HAP-1 (cell line): Measurements from ENCODE around the gene TMEM30A.

Experiments
- DNase-seq, 2 experiments: peaks; one replicate each; pipeline ENCODE4 v3.0.0-alpha.2; 2016 to 2020; ENCODE audit warnings: low spot score in 2 of 2
- H3K27me3 ChIP-seq: fragments of 250-450 bp; sonication (Bioruptor Pico); 2 replicates; pipeline ENCODE4 v1.5.1; 2020; ENCODE audit warnings: low read depth, mild to moderate bottlenecking, moderate library complexity
- H3K36me3 ChIP-seq: fragments of 250-450 bp; sonication (Bioruptor Pico); replicated peaks from 2 replicates; pipeline ENCODE4 v1.5.1; 2020; ENCODE audit warnings: mild to moderate bottlenecking
- H3K4me1 ChIP-seq: fragments of 250-450 bp; sonication (Bioruptor Pico); 2 replicates; pipeline ENCODE4 v1.5.1; 2020; ENCODE audit warnings: mild to moderate bottlenecking
- H3K4me3 ChIP-seq: fragments of 250-450 bp; sonication (Bioruptor Pico); 2 replicates; pipeline ENCODE4 v1.5.1; 2020; ENCODE audit warnings: mild to moderate bottlenecking, moderate library complexity
- H3K9me3 ChIP-seq: fragments of 250-450 bp; sonication (Bioruptor Pico); 2 replicates; pipeline ENCODE4 v1.5.1; 2020; ENCODE audit warnings: mild to moderate bottlenecking, moderate library complexity
- in situ Hi-C: fragments of 300-500 bp; cut with MboI; formaldehyde crosslinking; loops from 3 replicates; pipeline ENCODE4 v1.14.3; 2020; ENCODE audit warnings: low sequenced_read_pairs, inconsistent platforms, mixed read lengths

Gene TMEM30A

DNA sequence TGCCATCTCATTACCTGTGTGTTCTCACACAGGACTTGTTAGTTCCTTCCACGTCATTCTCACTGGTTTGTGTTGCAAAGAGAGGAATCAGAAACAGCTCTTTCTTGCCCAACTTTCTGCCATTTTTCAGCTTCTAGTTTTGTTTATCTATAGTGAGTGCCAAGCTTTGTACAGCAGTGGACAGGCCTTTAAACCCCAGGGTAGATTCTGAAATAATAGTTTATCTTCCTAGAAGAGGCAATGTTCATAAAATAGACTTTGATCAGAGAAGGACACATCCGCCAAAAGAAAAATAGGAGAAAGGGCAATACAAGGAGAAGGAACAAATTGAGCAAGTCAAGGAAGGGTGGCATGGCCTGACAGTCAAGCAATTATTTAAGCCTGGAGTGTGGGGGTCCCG lies 17.7 kb upstream of the TMEM30A start:
- Histone ChIP-seq H3K4me1 (peaks cover 7% of the 10 kb centered on the region), H3K9me3 (no peaks in the 10 kb centered on the region), H3K27me3 (no peaks in the 10 kb centered on the region), H3K36me3 (no peaks in the 10 kb centered on the region), H3K4me3 (no peak overlapping the region)
- no peak for DNase-seq
- in situ Hi-C loops: no loop called here

DNA sequence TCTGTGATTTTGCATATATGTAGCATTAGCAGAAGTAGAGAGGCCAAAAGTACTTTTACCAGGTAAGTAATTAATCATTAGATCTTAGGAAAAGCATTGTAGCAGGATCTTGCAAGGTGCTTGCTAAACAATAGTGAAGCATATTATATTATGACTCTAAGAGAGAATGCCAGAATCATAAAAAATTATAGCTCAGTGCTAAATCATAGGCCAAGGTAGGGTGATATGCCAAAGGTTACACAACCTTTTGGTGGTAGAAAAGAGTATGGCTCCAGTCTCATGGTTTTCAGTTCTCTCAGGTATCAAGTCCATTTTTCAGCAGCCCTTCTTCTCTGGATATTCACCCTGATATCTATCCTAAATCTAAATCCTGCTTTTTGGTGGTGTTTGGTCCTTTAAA lies 16.9 kb upstream of the TMEM30A start:
- in situ Hi-C loops: no loop called here
- no peak overlapping the region for H3K4me3 ChIP-seq
- DNase-seq: no peak
- H3K4me1 ChIP-seq: peaks cover 7% of the 10 kb centered on the region
- H3K27me3 ChIP-seq: no peaks in the 10 kb centered on the region
- no peaks in the 10 kb centered on the region for H3K9me3 ChIP-seq
- no peaks in the 10 kb centered on the region for H3K36me3 ChIP-seq

DNA sequence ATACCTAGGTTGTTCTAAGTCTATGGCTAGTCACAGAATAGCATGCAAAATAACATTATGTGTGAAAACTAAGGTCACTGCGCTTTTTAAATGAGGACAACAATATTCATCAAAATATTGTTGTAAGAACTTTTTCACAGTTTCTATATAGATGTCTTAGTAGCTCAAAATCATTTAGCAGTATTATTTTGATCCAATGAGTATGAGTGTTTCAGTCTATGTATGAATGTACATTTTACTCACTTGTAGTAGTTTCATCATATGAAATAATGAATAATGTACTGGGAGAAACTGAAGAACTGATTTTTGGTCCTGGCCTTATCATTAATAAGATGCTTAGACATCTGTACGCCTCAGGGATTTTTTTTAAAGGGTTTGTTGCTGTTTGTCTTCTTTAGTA lies 16.5 kb upstream of the TMEM30A start:
- DNase-seq: no peak
- Histone ChIP-seq H3K36me3 (no peaks in the 10 kb centered on the region), H3K9me3 (no peaks in the 10 kb centered on the region), H3K27me3 (no peaks in the 10 kb centered on the region), H3K4me3 (no peak overlapping the region), H3K4me1 (peaks cover 7% of the 10 kb centered on the region)
- in situ Hi-C loops: no loop called here

DNA sequence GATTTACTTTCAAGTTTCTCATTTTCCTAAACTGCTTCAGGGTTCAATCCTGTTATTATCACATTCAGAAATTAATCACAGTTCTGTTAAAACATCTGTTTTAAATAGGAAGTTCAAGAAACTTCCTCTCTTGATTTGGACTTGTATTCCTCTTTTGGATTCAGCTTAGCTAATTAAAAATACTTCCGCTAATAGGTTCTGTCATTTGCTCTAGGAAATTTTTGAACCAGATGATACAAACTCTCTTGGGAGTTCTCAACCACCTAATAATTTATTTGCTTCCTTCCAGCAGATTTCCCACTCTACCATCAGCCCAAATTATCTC lies 15.9 kb upstream of the TMEM30A start:
- Histone ChIP-seq H3K4me3 (no peak overlapping the region), H3K4me1 (peaks cover 7% of the 10 kb centered on the region), H3K9me3 (no peaks in the 10 kb centered on the region), H3K27me3 (no peaks in the 10 kb centered on the region), H3K36me3 (no peaks in the 10 kb centered on the region)
- in situ Hi-C loops: no loop called here
- no peak for DNase-seq

DNA sequence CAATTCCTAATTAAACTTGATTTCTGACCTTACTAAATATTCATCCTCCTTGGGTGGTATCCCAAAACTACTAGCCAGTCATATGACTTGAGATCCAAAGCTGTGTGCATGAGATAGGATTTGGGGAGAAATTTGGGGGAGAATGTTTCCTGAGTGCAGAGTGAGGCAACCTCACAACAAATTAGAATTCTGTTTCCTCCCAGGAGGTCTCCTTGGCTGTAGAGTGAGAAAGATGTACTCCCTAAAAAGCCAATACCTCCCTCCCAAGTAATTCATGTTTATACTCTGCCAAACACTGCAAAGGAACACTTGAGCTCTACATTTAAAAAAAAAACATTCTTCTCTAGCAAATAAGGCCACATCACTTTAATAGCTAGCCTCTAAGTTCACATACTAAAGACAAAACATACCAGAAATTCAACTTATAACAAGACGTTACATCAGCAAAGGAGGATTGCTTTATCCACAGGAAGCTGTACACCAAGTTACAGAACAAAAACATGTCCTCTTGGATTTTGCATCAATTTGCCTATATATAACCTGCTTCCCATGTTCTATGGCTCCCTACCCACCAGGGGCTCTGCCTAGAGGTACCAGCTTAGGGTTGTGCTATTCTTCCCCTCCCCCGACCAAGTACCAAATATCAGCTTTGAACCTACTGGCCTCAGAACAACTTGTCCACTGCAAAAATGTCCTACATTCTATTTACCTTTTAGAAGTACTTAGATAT lies 15.4 kb upstream of the TMEM30A start:
- Histone ChIP-seq H3K9me3 (no peaks in the 10 kb centered on the region), H3K4me1 (peaks cover 7% of the 10 kb centered on the region), H3K36me3 (no peaks in the 10 kb centered on the region), H3K4me3 (no peak overlapping the region), H3K27me3 (no peaks in the 10 kb centered on the region)
- in situ Hi-C loops: loop anchor here (10.0 kb wide), 1 partner anchor 225 kb away; no protein-coding TSS in a partner anchor
- DNase-seq: no peak

DNA sequence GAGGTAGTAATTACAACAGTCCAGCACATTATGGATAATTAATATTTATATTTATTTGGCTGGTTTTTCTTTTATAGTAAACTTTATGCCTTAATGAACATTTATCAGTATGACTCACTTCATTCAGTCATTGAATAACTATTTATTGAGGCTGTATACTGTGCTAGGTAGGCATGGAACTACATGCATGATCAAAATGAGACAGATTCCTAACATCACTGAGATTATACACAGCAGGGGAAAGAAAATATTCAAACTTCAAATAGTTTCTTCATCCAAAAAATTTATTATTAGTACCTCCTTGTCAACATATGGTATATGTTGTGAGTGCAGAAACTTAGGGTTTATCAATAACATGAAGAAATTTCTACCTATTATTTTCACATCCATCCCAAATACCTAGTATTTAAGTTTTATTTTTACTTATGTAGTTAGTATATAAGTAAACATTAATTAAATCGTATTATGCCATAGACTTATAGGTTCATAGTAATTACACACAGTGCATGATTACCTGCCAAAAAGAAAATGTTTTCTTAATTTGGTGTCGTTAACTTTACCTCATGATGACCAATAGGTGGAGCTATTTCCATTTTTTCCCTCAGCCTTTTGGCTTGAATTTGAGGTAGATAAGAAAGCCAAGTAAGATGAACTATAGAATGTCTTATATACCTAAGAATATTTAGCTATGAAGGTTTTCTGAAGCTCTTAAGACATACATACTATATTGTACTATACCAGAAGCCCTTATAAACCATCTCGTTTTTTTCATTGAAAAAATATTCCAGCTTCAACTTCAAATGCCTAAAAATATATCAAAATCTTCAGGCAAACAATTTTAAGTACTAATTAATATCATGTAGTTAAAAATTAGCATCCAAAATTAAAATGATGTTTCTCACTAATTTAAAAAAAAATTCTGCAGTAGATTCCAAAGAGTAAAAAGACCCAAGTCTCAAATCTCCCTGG lies 12.5 kb upstream of the TMEM30A start:
- Histone ChIP-seq H3K36me3 (no peaks in the 10 kb centered on the region), H3K27me3 (no peaks in the 10 kb centered on the region), H3K4me1 (peaks cover 7% of the 10 kb centered on the region), H3K4me3 (no peak overlapping the region), H3K9me3 (no peaks in the 10 kb centered on the region)
- peak in 1 of 2 experiments; percentile 72 for DNase-seq
- in situ Hi-C loops: loop anchor here (10.0 kb wide), 1 partner anchor 228 kb away; no protein-coding TSS in a partner anchor

DNA sequence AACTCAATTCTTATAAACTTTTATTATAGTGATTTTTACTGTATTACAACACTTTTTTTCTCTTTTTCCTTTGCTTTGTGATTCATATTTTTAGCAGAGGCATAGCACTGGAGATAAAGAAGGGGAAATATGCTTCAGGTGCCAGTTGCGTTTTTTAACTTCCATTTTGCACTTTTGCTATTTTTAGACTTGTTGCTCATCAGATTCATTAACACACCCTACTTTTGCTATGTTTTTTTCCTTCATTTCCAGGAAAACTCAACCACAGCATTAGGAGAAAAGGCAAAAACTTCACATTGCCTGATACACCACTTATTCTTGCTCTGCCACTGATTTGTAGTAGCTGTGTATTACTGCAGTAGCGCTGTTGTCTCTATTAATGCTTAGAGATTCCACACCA lies 8.0 kb upstream of the TMEM30A start:
- in situ Hi-C loops: loop anchor here (10.0 kb wide), 1 partner anchor 232 kb away; no protein-coding TSS in a partner anchor

DNA sequence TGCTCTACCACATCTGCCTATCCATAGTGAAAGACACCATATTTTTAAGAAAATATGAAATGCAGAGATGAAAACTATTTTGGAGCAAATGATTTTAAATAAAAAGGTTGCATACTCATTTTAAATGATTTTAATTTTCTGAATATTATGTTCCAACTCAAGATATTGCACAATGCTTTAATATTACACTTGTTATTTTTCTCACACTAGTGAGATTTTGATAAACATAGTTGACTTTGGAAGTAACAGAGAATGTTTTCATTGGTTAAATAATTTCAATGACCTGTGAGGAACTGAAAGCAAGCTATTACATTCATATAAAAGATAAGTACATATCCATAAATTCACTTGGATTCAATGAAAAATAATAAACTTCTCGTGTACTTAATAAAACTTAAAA lies 7.2 kb upstream of the TMEM30A start:
- peaks cover 24% of the 10 kb centered on the region for H3K4me1 ChIP-seq
- in situ Hi-C loops: loop anchor here (10.0 kb wide), 1 partner anchor 233 kb away; no protein-coding TSS in a partner anchor
- no peaks in the 10 kb centered on the region for H3K36me3 ChIP-seq
- no peaks in the 10 kb centered on the region for H3K9me3 ChIP-seq
- H3K27me3 ChIP-seq: no peaks in the 10 kb centered on the region
- H3K4me3 ChIP-seq: no peak overlapping the region
- DNase-seq: no peak

More for the DNA sequence above, 8.0 kb upstream of the TMEM30A start:
- H3K9me3 ChIP-seq: no peaks in the 10 kb centered on the region
- DNase-seq: no peak
- no peak overlapping the region for H3K4me3 ChIP-seq
- no peaks in the 10 kb centered on the region for H3K36me3 ChIP-seq
- no peaks in the 10 kb centered on the region for H3K27me3 ChIP-seq
- H3K4me1 ChIP-seq: peaks cover 18% of the 10 kb centered on the region

DNA sequence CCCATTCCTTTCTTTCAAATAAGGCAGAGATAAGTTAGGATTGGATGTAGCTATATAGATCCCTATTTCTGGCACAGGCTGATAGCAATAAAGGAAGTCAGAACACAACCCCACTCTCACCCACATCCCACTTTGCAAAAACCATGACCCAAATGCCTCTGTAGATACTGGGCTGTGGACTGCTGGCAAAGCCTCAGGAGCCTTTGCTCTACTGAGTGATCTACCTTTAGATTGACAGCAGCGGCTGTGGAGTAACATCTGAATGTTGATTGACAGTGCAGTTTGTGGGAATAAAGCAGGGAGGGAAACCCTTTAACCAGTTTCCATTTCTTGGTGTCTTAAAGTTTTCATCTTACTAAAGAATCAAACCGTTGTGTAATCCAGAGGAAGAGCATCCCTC lies 6.7 kb upstream of the TMEM30A start:
- Histone ChIP-seq H3K4me1 (peaks cover 28% of the 10 kb centered on the region), H3K9me3 (no peaks in the 10 kb centered on the region), H3K36me3 (no peaks in the 10 kb centered on the region), H3K27me3 (no peaks in the 10 kb centered on the region), H3K4me3 (no peak overlapping the region)
- DNase-seq: no peak
- in situ Hi-C loops: loop anchor here (10.0 kb wide), 1 partner anchor 233 kb away; no protein-coding TSS in a partner anchor

DNA sequence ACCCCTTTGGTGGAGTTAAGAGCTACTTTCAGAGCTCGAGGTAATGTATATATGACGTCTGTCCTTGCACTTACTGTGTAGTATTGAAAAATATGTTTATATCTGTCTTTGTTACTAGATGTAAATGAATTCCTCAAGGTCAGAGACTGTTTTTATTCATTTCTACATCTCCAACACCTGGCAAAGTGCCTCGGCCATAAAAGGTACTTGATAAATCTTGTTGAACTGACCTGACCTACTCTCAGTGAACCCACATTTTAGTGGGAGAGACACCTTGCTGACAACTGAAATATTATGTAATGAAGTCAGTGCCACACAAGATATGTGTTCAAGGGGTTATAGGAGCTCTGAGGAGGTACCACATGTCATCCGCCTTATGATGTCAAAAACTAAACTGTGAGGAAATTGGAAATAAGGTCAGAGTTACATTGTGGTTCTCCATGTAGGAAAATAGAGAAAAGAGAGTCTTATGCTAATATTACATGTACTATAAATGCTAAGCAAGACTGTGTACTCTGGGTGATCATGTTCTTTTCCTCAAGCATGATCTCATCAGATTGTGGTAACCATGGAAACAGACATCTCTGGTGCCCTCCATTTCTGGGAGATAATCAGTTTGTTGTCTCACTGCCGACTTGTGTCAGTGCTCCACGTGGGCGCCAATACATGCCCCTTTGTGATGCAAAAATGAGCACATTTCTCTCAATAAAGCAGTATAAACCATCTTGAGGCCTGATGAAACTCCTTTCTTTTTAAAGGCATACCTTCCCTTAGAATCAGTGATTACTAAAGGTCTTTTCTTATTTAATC lies 5.7 kb upstream of the TMEM30A start:
- Histone ChIP-seq H3K27me3 (no peaks in the 10 kb centered on the region), H3K4me1 (peaks cover 34% of the 10 kb centered on the region), H3K36me3 (no peaks in the 10 kb centered on the region), H3K9me3 (no peaks in the 10 kb centered on the region), H3K4me3 (no peak overlapping the region)
- peak; percentile 81 to 97 for DNase-seq
- in situ Hi-C loops: loop anchor here (10.0 kb wide), 1 partner anchor 234 kb away; no protein-coding TSS in a partner anchor

DNA sequence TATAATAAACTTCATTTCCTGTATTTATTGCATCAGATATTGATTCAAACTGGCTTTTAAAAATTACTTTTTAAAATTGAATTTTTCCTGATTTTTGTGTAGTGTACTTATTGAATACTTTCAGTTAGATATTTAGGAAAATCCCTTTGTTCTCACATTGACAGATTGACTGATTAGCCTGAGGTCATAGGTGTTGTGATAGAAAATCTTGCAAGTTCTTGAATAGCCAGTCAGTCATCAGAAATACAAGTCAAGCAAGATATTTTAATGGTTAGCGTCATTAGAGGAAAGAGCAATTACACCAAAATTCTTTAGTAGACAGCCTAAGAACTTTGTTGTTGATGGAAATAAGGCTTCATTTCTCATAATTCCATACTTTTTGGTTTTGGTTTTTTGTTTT lies 3.4 kb upstream of the TMEM30A start:
- in situ Hi-C loops: no loop called here

DNA sequence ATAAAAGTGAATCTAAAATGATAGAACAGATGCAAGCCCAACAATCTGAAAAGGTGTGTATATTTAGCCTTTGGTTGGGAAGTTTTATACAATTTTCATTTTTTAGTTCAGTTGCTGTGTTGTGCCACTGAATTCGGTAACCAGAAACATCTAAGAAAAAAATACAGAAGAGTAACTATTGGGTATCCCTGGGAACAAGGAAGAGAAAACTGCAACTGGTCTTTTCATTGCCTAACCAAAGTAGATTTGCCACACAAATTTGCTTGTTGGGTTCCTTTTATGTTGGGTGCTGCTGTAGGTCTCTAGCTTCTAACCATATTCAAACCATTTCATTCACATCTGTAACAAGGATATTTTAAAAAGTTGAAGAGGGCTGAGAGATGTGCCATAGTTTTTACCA lies 2.8 kb upstream of the TMEM30A start:
- in situ Hi-C loops: no loop called here
- Histone ChIP-seq H3K4me3 (no peak overlapping the region), H3K4me1 (peaks cover 35% of the 10 kb centered on the region), H3K9me3 (no peaks in the 10 kb centered on the region), H3K27me3 (no peaks in the 10 kb centered on the region), H3K36me3 (no peaks in the 10 kb centered on the region)
- DNase-seq: no peak

More for the DNA sequence above, 3.4 kb upstream of the TMEM30A start:
- Histone ChIP-seq H3K27me3 (no peaks in the 10 kb centered on the region), H3K9me3 (no peaks in the 10 kb centered on the region), H3K4me3 (no peak overlapping the region), H3K36me3 (no peaks in the 10 kb centered on the region), H3K4me1 (peaks cover 34% of the 10 kb centered on the region)
- DNase-seq: no peak

DNA sequence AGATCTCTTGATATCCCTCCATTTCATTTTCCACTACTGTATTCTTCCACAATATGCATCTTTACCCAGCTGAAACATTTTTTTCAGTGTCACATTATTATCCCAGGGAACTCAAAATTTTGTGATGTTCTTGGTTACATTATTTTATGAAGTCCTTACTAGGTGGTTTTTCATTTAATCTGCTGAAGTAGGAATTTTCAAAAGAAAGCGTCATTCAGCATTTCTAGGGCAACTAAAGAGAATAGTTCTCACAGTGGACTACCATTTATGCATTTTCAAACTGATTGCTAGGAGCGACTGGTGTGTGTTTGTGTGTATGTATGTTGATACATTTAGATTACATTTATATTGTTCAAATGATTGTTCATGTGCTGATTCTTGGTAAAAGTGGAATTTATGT lies 2.4 kb upstream of the TMEM30A start:
- Histone ChIP-seq H3K27me3 (no peaks in the 10 kb centered on the region), H3K4me3 (no peak overlapping the region), H3K9me3 (no peaks in the 10 kb centered on the region), H3K36me3 (no peaks in the 10 kb centered on the region), H3K4me1 (peaks cover 40% of the 10 kb centered on the region)
- in situ Hi-C loops: no loop called here
- no peak for DNase-seq
